ENCODE data around the gene ELAVL1. TPM values are rescaled to one million over a fixed set of nuclear protein-coding genes. Genes with fewer than 3 reads are reported as not detected.
A peak's percentile ranks its signal among the peaks of the same experiment; 100 is the strongest.

ELAVL1 gene
- total and polyA plus RNA-seq, 2 donors (not counting 1 experiment from before 2014, with no cell fraction given) = 21.8 to 63.5 TPM

- CTCF ChIA-PET = interaction anchor here (0.7 to 2.3 kb wide), 20 partner anchors 9 to 900 kb away, joined by 3 to 17 read pairs (median 4); partner anchors contain the start of genes SNAPC2 and TIMM44
Observed at GRCh38 chr19:8001995-8002849, 3.2 kb downstream of the ELAVL1 start.

More at GRCh38 chr19:8001995-8002849, 3.2 kb downstream of the ELAVL1 start:
- H3K27me3 ChIP-seq (replicated peaks in 1 of 4; ENCODE audit: control extremely low read depth in 1 of 4, control insufficient read depth in 3 of 4, insufficient read depth in 4 of 4, low read length in 3 of 4) = no peaks in the 10 kb centered on the region
- peak overlapping the region; percentile 41 to 42 for H3K27ac ChIP-seq (ENCODE audit: low read length in 2 of 2)
- H2AFZ ChIP-seq (ENCODE audit: insufficient read depth, low read depth, low read length, poor library complexity, severe bottlenecking) = peak overlapping the region; percentile 20
- peaks cover 1 to 3% of the 10 kb centered on the region in 2 experiments for H3K36me3 ChIP-seq (replicated peaks in 1 of 2; ENCODE audit: control extremely low read depth in 1 of 2, control insufficient read depth in 1 of 2, extremely low read depth in 1 of 2, insufficient read depth in 2 of 2, low read length in 1 of 2)
- H3K79me2 ChIP-seq (ENCODE audit: control insufficient read depth, insufficient read depth, low read length) = peaks cover 80% of the 10 kb centered on the region
- WGBS (ENCODE audit: insufficient coverage) = 12% methylated on average over 27 of the region's 27 CpGs
- Mint-ChIP-seq H3K9me3 (ENCODE audit: insufficient read depth) (no peaks in the 10 kb centered on the region), H3K27me3 (no peaks in the 10 kb centered on the region), H3K4me3 (peak overlapping the region; percentile 88), H3K4me1 (peaks cover 55% of the 10 kb centered on the region), H3K27ac (peak overlapping the region; percentile 83)
- peak overlapping the region in 4 of 5 experiments; percentile 9 to 47 (median 34) for H3K4me3 ChIP-seq (ENCODE audit: control extremely low read depth in 1 of 5, extremely low read depth in 1 of 5, insufficient read depth in 1 of 5, low read depth in 2 of 5, low read length in 4 of 5)
- ATAC-seq (ENCODE audit: low read depth) (peak; percentile 50), DNase-seq (peak; percentile 83)
- peaks cover 74% of the 10 kb centered on the region for H4K20me1 ChIP-seq (ENCODE audit: control insufficient read depth, insufficient read depth, low read length, poor library complexity, severe bottlenecking)
- intact Hi-C loops (cut with micrococcal nuclease) = loop anchor here (1.0 kb wide), 1 partner anchor 58 kb away; no protein-coding TSS in a partner anchor
- no peaks in the 10 kb centered on the region for H3K9me3 ChIP-seq (ENCODE audit: control extremely low read depth in 1 of 3, control insufficient read depth in 2 of 3, insufficient read depth in 1 of 3, low read length in 2 of 3)
- peaks cover 29 to 59% of the 10 kb centered on the region in 2 donors for H3K4me1 ChIP-seq (ENCODE audit: control insufficient read depth in 2 of 2, insufficient read depth in 2 of 2, low read length in 2 of 2)
- TF ChIP-seq EZH2 (IDR thresholded peaks at IDR 0.05; ENCODE audit: borderline replicate concordance, insufficient read depth, low read depth, low read length, poor library complexity, severe bottlenecking) (no peak), CTCF (IDR thresholded peaks at IDR 0.05) (peak; percentile 99)
- H3K4me2 ChIP-seq (replicated peaks; ENCODE audit: low read depth, low read length, poor library complexity, severe bottlenecking) = peak overlapping the region; percentile 65
- POLR2A ChIA-PET = interaction anchor here (0.6 to 1.7 kb wide), 4 partner anchors 17 to 193 kb away, joined by 3 to 7 read pairs (median 5); partner anchors contain the start of gene TIMM44
- H3K9ac ChIP-seq (ENCODE audit: low read length) = peak overlapping the region; percentile 41

All from B cell (primary cell).